Activated CD4-positive, alpha-beta T cell treated with anti-CD3 and anti-CD28 coated beads for 36 hours (primary cell): ENCODE data around the gene GNL1. TPM values are rescaled to one million over a fixed set of nuclear protein-coding genes. Genes with fewer than 3 reads are reported as not detected.

ENCODE experiments used
- ATAC-seq: fragments of 200-7000 bp; cut with Tn5 transposase; one replicate; pipeline ENCODE4 v1.10.0; 2021; ENCODE audit warnings: mild to moderate bottlenecking, moderate library complexity
- CTCF ChIA-PET: fragments of 350-600 bp; sonication (Branson Sonifier 250); formaldehyde crosslinking; loops from one replicate; lab custom pipeline; 2021; ENCODE audit warnings: antibody characterized with exemption; lab: Charles Lee
- POLR2A ChIA-PET: fragments of 350-600 bp; sonication (Branson Sonifier 250); formaldehyde crosslinking; loops from one replicate; lab custom pipeline; 2021; ENCODE audit warnings: antibody characterized with exemption, inconsistent platforms; lab: Charles Lee
- DNase-seq: peaks from one replicate; pipeline ENCODE4 v3.0.0-alpha.2; 2020
- H3K27ac Mint-ChIP-seq: one replicate; pipeline ENCODE4 v1.8.0; 2021; ENCODE audit warnings: mixed read lengths
- H3K27me3 Mint-ChIP-seq: one replicate; pipeline ENCODE4 v1.8.0; 2021; ENCODE audit warnings: mixed read lengths
- H3K36me3 Mint-ChIP-seq: one replicate; pipeline ENCODE4 v1.8.0; 2021; ENCODE audit warnings: low read depth, mixed read lengths
- H3K4me1 Mint-ChIP-seq: one replicate; pipeline ENCODE4 v1.8.0; 2021; ENCODE audit warnings: mixed read lengths
- H3K4me3 Mint-ChIP-seq: one replicate; pipeline ENCODE4 v1.8.0; 2021; ENCODE audit warnings: mild to moderate bottlenecking, moderate library complexity, mixed read lengths
- H3K9me3 Mint-ChIP-seq: one replicate; pipeline ENCODE4 v1.8.0; 2021; ENCODE audit warnings: low read depth, mixed read lengths
- intact Hi-C, 2 experiments: fragments of 100-400 bp; cut with DNase I in 1 of 2; cut with micrococcal nuclease in 1 of 2; formaldehyde crosslinking; loops; one replicate each; pipeline versions ENCODE4 v1.14.2 to v1.15.1; 2022 to 2024; cut with DNase I, micrococcal nuclease
- total RNA-seq, 2 experiments: library from RNA; stranded (reverse); gene quantifications; one replicate each; pipeline ENCODE4 v1.2.3, GENCODE V29; 2021

GNL1 gene
- total RNA-seq, 2 experiments from 2014 or later: 91.3 to 104 TPM

GRCh38 chr6:30570740-30571074, 14.4 kb upstream of the GNL1 start:
- H3K27me3 Mint-ChIP-seq: no peaks in the 10 kb centered on the region
- H3K4me3 Mint-ChIP-seq: peak overlapping the region; percentile 94
- H3K4me1 Mint-ChIP-seq: peaks cover 62% of the 10 kb centered on the region
- ChIA-PET POLR2A (interaction anchor here (0.7 to 2.1 kb wide), 7 partner anchors 13 to 270 kb away, joined by 3 to 28 read pairs (median 7); partner anchors contain the start of genes GNL1, MDC1, MRPS18B and PPP1R10), CTCF (interaction anchor here (0.9 to 2.6 kb wide), 9 partner anchors 13 to 337 kb away, joined by 3 to 14 read pairs (median 6); partner anchors contain the start of genes GTF2H4 and PRR3)
- no peaks in the 10 kb centered on the region for H3K9me3 Mint-ChIP-seq
- H3K27ac Mint-ChIP-seq: peak overlapping the region; percentile 94
- ATAC-seq (peak; percentile 6), DNase-seq (no peak)
- intact Hi-C loops: loop anchor here (1.0 to 2.0 kb wide), 10 partner anchors 14 to 588 kb away; partner anchors contain the start of genes GNL1 (in 2 of the 2), MRPS18B (in 2 of the 2), PPP1R10 (in 2 of the 2) and C6orf136 (in 1 of the 2)
- peaks cover 27% of the 10 kb centered on the region for H3K36me3 Mint-ChIP-seq

DNA sequence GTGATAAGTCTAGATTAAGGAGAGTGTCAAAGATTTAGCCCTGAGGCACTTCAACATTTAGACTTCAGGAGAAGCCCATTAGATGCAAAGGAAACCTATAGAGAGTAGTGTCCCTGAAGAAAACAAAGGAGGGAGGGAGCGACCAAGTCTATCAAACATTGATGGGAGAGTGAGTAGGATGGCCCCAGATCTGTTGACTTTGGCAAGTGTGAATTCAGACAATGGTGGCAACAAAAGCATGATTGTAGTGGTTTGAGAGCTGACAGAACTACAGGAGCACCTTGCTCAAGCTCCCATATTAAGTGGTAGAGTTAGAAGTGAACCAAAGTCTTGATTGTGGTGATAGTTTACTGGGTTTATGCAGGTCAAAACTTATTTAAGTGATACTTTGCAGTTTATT, 14.0 kb upstream of the GNL1 start:
- peak overlapping the region; percentile 39 for H3K27ac Mint-ChIP-seq
- H3K27me3 Mint-ChIP-seq: no peaks in the 10 kb centered on the region
- peaks cover 27% of the 10 kb centered on the region for H3K36me3 Mint-ChIP-seq
- no peak for ATAC-seq
- peak overlapping the region; percentile 94 for H3K4me3 Mint-ChIP-seq
- peaks cover 60% of the 10 kb centered on the region for H3K4me1 Mint-ChIP-seq
- intact Hi-C loops: loop anchor here in 1 of 2 experiments (2.0 kb wide), 1 partner anchor 503 kb away; the partner anchor contains the start of gene PPP1R11
- POLR2A ChIA-PET: interaction anchor here (1.8 to 2.1 kb wide), 3 partner anchors 12 to 45 kb away, joined by 10 to 28 read pairs (median 24); partner anchors contain the start of genes GNL1 and PRR3
- H3K9me3 Mint-ChIP-seq: no peaks in the 10 kb centered on the region
- CTCF ChIA-PET: interaction anchor here (1.0 to 2.6 kb wide), 9 partner anchors 10 to 338 kb away, joined by 3 to 14 read pairs (median 5); partner anchors contain the start of genes GTF2H4 and PRR3
- DNase-seq: no peak

DNA sequence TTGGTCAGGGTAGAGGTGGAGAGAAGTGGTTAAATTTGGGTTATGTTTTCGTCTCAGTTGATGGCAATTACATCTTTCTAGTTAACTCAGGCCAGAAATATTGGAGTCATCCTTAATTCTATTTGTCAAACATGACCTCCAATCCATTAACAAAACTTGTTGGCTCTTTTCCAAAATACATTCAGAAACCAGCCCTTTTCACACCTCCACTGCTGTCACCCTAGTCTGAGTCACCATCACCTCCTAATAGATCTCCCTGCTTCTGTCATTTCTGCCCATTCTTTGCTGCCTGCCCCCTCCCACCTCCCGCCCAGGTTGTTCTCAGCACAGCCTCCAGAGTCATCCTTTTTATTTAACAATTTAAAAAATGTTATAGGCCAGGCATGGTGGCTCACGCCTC, 12.0 kb upstream of the GNL1 start:
- ATAC-seq (peak; percentile 47), DNase-seq (peak; percentile 70)
- ChIA-PET POLR2A (no interaction called here), CTCF (interaction anchor here (2.6 kb wide), 1 partner anchor 87 kb away, joined by 8 read pairs; no protein-coding TSS in a partner anchor)
- Mint-ChIP-seq H3K27ac (no peak overlapping the region), H3K9me3 (no peaks in the 10 kb centered on the region), H3K4me3 (no peak overlapping the region), H3K36me3 (peaks cover 20% of the 10 kb centered on the region), H3K27me3 (no peaks in the 10 kb centered on the region), H3K4me1 (peaks cover 45% of the 10 kb centered on the region)
- intact Hi-C loops: no loop called here

DNA sequence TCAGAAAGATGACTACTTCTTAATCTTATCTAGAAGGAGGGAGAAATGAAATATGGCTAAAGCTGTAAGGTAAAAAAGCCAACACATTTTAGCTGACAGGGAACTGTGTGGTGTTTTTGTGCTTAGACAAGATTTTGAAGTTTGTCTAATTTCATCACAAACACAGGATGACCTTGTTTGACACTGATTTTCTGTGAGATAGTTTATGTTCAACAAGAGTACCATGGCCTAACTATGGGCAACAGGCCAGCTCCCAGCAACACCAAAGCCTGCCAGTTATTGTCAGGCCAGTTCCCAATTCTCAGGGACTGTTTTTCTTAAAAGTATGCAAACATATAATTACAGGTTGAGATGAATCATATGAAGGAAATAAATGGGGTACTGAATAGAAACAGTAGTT, 9.5 kb upstream of the GNL1 start:
- Mint-ChIP-seq H3K27me3 (no peaks in the 10 kb centered on the region), H3K27ac (peak overlapping the region; percentile 38), H3K36me3 (peaks cover 32% of the 10 kb centered on the region), H3K9me3 (no peaks in the 10 kb centered on the region), H3K4me3 (no peak overlapping the region), H3K4me1 (peaks cover 38% of the 10 kb centered on the region)
- ATAC-seq (no peak), DNase-seq (no peak)
- CTCF ChIA-PET: interaction anchor here (0.7 to 2.8 kb wide), 9 partner anchors 8 to 165 kb away, joined by 3 to 13 read pairs (median 4); partner anchors contain the start of gene PRR3
- intact Hi-C loops: no loop called here
- POLR2A ChIA-PET: interaction anchor here (0.7 to 1.2 kb wide), 2 partner anchors 8 to 245 kb away, joined by 3 to 5 read pairs; partner anchors contain the start of gene PRR3

GRCh38 chr6:30564114-30564513, 7.8 kb upstream of the GNL1 start:
- Mint-ChIP-seq H3K27ac (peak overlapping the region; percentile 55), H3K27me3 (no peaks in the 10 kb centered on the region), H3K4me3 (no peak overlapping the region), H3K4me1 (peaks cover 34% of the 10 kb centered on the region), H3K9me3 (no peaks in the 10 kb centered on the region), H3K36me3 (peaks cover 42% of the 10 kb centered on the region)
- DNase-seq: no peak
- intact Hi-C loops: no loop called here
- ChIA-PET CTCF (interaction anchor here (0.5 to 1.4 kb wide), 5 partner anchors 21 to 229 kb away, joined by 3 to 4 read pairs (median 4); no protein-coding TSS in a partner anchor), POLR2A (no interaction called here)
- ATAC-seq: no peak

GRCh38 chr6:30562470-30563425, 6.5 kb upstream of the GNL1 start:
- intact Hi-C loops: no loop called here
- ChIA-PET CTCF (interaction anchor here (0.6 to 1.5 kb wide), 4 partner anchors 18 to 80 kb away, joined by 3 to 6 read pairs (median 4); no protein-coding TSS in a partner anchor), POLR2A (no interaction called here)
- DNase-seq: no peak
- H3K36me3 Mint-ChIP-seq: peaks cover 52% of the 10 kb centered on the region
- no peaks in the 10 kb centered on the region for H3K27me3 Mint-ChIP-seq
- H3K4me3 Mint-ChIP-seq: no peak overlapping the region
- H3K9me3 Mint-ChIP-seq: no peaks in the 10 kb centered on the region
- H3K4me1 Mint-ChIP-seq: peaks cover 35% of the 10 kb centered on the region
- H3K27ac Mint-ChIP-seq: peak overlapping the region; percentile 10
- no peak for ATAC-seq

DNA sequence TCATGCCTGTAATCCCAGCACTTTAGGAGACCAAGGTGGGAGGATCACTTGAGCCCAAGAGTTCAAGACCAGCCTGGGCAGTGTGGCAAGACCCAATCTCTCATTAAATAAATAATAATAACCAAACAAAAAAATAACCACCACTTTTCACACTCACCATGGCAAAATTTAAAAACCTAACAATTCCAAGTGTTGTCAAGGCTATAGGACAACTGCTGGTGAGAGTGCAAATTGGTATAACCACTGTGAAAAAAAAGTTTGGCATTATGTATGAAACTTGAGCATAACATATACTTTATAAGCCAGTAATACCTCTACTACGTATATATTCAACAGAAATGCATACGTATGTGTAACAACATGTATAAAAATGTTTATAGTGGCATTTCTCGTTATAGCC, 4.6 kb upstream of the GNL1 start:
- intact Hi-C loops: no loop called here
- H3K9me3 Mint-ChIP-seq: no peaks in the 10 kb centered on the region
- H3K4me3 Mint-ChIP-seq: no peak overlapping the region
- POLR2A ChIA-PET: no interaction called here
- H3K27me3 Mint-ChIP-seq: no peaks in the 10 kb centered on the region
- no peak for DNase-seq
- peaks cover 34% of the 10 kb centered on the region for H3K4me1 Mint-ChIP-seq
- CTCF ChIA-PET: interaction anchor here (0.7 to 0.8 kb wide), 2 partner anchors 9 to 1247 kb away, joined by 3 to 5 read pairs; no protein-coding TSS in a partner anchor
- H3K36me3 Mint-ChIP-seq: peaks cover 58% of the 10 kb centered on the region
- no peak for ATAC-seq
- no peak overlapping the region for H3K27ac Mint-ChIP-seq

GRCh38 chr6:30557683-30557981, 1.3 kb upstream of the GNL1 start:
- H3K9me3 Mint-ChIP-seq: no peaks in the 10 kb centered on the region
- intact Hi-C loops: loop anchor here in 1 of 2 experiments (1.0 to 5.0 kb wide), 6 partner anchors 160 to 1620 kb away; partner anchors contain the start of genes AGPAT1, BAG6, MDC1 and RNF5
- peak overlapping the region; percentile 97 for H3K4me3 Mint-ChIP-seq
- peaks cover 73% of the 10 kb centered on the region for H3K36me3 Mint-ChIP-seq
- ChIA-PET POLR2A (interaction anchor here (0.6 to 2.0 kb wide), 9 partner anchors 9 to 126 kb away, joined by 3 to 24 read pairs (median 4); partner anchors contain the start of gene ABCF1), CTCF (interaction anchor here (1.0 to 10.6 kb wide), 7 partner anchors 9 to 166 kb away, joined by 3 to 104 read pairs (median 6); partner anchors contain the start of genes ABCF1 and MRPS18B)
- no peaks in the 10 kb centered on the region for H3K27me3 Mint-ChIP-seq
- ATAC-seq (peak; percentile 17), DNase-seq (no peak)
- peak overlapping the region; percentile 100 for H3K27ac Mint-ChIP-seq
- H3K4me1 Mint-ChIP-seq: peaks cover 38% of the 10 kb centered on the region

DNA sequence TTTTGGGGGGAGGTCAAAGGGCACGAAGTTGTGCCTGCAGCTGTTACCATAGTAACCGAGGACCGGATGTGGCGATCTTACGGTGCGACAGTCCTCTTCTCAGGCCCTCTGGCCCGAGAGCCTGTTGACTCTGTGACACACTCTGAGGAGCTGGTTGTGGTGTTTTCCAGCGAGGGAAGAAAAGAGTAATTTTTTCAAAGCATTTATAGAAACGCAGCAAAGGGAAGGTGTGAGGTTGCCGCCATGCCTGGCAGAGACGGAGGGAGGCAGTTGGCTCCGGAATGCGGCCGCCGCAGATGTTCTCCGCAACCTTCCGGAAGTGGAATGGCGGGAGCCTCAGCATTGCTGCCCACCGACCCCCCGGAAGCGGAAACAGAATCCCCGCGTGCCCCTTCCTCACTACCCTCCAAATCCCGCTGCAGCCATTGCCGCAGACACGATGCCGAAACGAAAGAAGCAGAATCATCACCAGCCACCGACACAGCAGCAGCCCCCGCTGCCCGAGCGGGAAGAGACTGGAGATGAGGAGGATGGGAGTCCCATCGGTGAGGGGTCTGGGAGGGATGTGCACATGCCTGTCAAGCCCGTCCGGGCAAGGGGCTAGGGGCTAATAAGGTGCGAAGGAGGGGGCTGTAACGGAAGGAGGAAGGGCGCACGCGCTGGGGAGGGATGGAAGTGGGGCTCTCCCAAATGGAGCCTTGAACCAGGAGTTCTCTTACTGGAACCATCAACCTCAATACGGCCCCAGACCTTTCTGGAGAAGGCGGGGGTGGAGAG, 805 bp upstream of the GNL1 start, which contains the start of gene PRR3:
PRR3 (plus strand) TSS at position 390 of the 777 bp plus-strand sequence; CDS start at position 440, 50 bp downstream.
- Mint-ChIP-seq H3K36me3 (peaks cover 72% of the 10 kb centered on the region), H3K27me3 (no peaks in the 10 kb centered on the region)
- CTCF ChIA-PET: interaction anchor here (0.7 to 10.6 kb wide), 8 partner anchors 9 to 166 kb away, joined by 3 to 104 read pairs (median 5); partner anchors contain the start of genes ABCF1 and MRPS18B

DNA sequence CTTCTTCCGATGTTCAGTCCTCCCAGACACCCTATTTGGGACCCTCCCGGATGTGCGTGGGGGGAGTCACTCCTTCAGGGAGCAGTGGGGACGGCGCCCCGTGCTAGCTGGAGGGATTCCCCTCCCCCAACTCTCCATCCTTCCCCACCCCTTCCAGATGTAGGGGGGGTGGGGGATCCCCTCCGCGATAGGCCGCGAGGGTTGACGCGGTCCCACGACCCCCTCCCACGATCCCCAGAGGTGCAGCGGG, 548 bp downstream of the GNL1 start:
- peaks cover 73% of the 10 kb centered on the region for H3K36me3 Mint-ChIP-seq
- no peak for DNase-seq
- H3K27me3 Mint-ChIP-seq: no peaks in the 10 kb centered on the region
- ATAC-seq: no peak
- ChIA-PET CTCF (interaction anchor here (2.4 to 10.6 kb wide), 2 partner anchors 12 to 63 kb away, joined by 8 to 104 read pairs; no protein-coding TSS in a partner anchor), POLR2A (interaction anchor here (1.0 to 2.9 kb wide), 4 partner anchors 11 to 59 kb away, joined by 3 to 10 read pairs (median 6); partner anchors contain the start of gene ABCF1)
- peak overlapping the region; percentile 100 for H3K27ac Mint-ChIP-seq
- peak overlapping the region; percentile 97 for H3K4me3 Mint-ChIP-seq
- H3K4me1 Mint-ChIP-seq: peaks cover 34% of the 10 kb centered on the region
- intact Hi-C loops: loop anchor here (1.0 to 5.0 kb wide), 19 partner anchors 11 to 1622 kb away; partner anchors contain the start of genes ABCF1 (in 2 of the 2), HLA-E (in 2 of the 2), MRPS18B (in 2 of the 2) and PPP1R10 (in 2 of the 2)
- no peaks in the 10 kb centered on the region for H3K9me3 Mint-ChIP-seq

More for the DNA sequence above, 805 bp upstream of the GNL1 start, which contains the start of gene PRR3:
- H3K4me1 Mint-ChIP-seq: peaks cover 34% of the 10 kb centered on the region
- peak; percentile 76 for ATAC-seq
- peak within 1 kb of the TSS; percentile 100 for H3K27ac Mint-ChIP-seq
- H3K9me3 Mint-ChIP-seq: no peaks in the 10 kb centered on the region
- peak; percentile 94 for DNase-seq
- POLR2A ChIA-PET: interaction anchor here (0.5 to 2.9 kb wide), 15 partner anchors 9 to 636 kb away, joined by 3 to 24 read pairs (median 4); partner anchors contain the start of genes ABCF1 and TRIM39
- H3K4me3 Mint-ChIP-seq: peak within 1 kb of the TSS; percentile 97
- intact Hi-C loops: loop anchor here (1.0 to 5.0 kb wide), 19 partner anchors 13 to 1620 kb away; partner anchors contain the start of genes ABCF1 (in 2 of the 2), HLA-E (in 2 of the 2), MDC1 (in 2 of the 2) and MRPS18B (in 2 of the 2)
